AG09309 (cell line): ENCODE results near the gene SEMA4C.

Experiments used
- DNase-seq: peaks from one replicate; pipeline ENCODE4 v3.0.0-alpha.2; 2010; ENCODE audit warnings: low read depth
- H3K4me3 ChIP-seq: 2 replicates; pipeline ENCODE4 v1.5.1; 2011; ENCODE audit warnings: mild to moderate bottlenecking, low read depth, low read length, moderate library complexity; ENCODE audit not compliant: control insufficient read depth
- CTCF ChIP-seq: IDR thresholded peaks from 2 replicates; pipeline ENCODE4 v1.5.1; 2011; ENCODE audit warnings: mild to moderate bottlenecking, low read depth, low read length, inconsistent platforms; ENCODE audit not compliant: insufficient read depth, control insufficient read depth; ENCODE audit errors: missing control alignments

The SEMA4C gene

DNA sequence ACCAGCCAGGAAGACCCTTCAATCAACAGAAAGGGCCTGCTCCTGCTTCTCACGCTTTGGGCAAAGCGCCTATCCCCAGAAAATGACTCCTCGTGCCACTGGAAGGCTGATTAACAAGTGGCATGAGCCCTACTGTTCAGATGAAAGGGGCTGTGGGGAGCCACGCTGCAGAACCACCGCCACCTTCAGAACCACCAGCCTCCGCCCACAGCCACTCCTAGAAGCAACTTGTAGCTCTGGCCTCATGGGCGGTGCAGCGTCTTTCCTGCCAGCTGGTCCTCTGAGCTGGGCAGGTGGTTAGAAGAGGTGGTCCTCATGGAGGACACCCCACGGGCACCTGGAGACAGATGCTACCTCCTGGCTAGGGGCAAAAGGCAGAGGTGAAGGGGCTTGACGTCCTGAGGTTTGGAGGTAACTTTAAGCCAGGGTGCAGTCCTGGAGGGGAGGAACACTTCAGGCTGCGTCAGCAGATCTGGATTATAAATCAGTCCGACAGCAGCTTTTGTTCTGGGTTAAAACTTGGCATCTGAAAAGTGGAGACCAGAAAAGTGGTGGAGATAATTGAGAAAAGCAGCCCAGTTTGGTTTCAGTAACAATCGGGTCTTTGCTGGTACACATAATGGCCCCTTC is 861 bp upstream of the SEMA4C start:
- H3K4me3 ChIP-seq = peak overlapping the region; percentile 99
- no peak for TF ChIP-seq CTCF
- no peak for DNase-seq

- H3K4me3 ChIP-seq = peak overlapping the region; percentile 99
- DNase-seq = no peak
- no peak for TF ChIP-seq CTCF
These were observed 529 bp downstream of the SEMA4C start for GRCh38 chr2:96869281-96869821.

DNA sequence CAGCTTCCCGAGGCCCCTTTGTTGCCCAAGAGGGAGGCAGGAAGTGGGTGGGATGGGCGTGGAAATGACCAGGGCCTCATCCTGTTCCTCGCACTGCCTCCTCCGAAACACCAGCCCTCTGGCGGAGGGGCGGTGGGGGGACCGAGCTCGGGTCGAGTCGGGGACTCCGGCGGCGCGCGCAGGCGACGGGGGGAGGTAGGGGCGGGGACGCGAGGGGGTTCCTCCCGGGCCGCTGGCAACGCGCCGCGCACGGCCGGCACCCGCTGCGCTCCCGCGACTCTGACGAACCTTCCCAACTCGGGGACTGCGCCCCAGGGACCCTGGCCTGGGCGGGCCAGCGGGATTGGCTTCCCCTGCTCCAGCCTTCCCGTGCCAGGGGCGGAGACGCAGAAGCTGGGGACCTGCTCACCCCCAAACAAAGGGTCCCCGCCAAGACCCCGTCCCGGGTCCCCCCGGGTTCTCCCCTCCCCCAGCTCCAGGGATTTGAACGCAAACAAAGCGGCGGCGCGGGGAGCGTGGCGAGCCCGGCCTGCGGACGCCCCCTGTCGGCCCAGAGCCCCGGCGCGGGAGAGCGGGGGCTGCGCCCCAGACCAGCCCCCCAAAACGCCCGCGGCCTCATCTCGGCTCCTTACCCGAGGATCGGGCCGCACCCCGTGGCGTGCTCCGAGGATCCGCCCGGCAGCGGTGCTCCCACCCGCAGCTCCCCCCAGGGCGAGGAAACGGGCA is 1.2 kb downstream of the SEMA4C start:
- H3K4me3 ChIP-seq = peak overlapping the region; percentile 99
- DNase-seq = peak; percentile 62
- TF ChIP-seq CTCF = peak; percentile 38

DNA sequence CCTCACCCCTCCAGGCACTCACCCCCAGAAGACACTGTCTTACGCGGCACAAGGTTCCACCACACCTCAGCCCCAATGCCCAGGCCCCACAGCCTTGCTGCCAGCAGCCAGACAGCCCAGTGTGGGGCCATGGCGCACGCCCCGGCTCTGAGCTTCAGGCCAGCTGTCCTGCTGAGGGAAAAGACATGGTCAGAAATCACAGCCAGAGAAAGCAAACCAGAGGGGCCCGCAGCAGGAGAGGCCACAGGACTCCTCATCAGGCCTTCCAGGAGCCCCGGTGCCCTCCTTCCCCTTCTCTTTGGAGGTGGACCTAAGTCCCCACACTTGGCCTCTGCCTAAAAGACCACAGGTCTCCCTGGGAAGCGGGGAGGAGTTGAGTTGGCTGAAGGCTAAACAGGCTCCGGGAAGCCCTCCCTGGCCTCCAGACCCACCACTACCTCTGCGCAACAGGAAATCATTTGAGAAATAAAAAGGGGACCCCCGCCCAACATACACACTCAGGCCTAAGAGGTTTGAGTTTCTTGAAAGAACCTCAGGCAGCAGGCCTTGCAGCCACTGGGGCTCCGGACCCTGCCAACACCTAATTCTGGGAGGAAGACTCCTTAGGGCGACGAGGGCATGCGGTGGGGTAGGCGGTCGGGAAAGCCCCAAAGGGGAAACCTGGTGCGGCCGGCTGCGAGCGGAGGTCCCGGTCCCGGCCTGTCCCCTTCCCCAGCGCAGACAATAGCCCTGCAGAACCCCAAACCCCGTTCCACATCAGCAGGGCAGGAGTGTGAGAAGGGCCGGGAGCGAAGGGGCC is 1.9 kb downstream of the SEMA4C start:
- TF ChIP-seq CTCF = no peak
- H3K4me3 ChIP-seq = peak overlapping the region; percentile 99
- DNase-seq = no peak

DNA sequence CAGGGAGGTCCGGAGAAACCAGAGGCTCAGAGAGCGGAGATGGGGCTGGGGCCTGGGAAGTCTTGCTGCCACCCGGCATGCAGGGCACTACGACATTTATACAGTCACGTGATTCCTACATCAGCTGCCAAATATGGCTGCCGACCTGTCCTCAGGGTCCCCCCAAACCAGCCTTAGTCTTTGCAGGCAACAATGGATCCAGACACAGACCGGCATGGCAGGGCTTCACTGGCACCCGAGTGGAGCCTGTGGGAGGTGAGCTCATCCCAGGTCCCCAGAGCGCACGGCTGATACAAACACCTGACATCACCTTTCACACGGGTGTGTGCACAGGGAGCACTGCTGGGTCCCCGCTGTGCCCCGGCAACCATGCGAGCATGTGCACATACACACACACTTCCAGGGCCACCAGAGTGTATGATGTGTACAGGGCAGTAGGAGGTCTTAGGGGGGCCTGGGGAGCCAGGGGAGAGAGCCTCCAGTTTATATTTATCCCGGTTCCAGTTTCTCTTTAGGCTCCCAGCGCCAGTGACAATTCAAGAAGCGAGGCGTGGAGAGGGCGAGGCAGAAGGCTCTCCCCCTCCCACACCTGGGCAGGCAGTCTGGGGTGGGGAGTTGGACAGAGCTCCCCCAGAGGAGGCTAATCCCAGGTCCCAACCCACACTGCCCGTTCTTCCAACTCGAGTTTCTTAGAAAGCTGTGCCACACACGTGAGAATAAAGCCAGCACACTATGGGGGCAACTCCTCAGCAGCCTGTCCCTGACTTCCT is 2.7 kb downstream of the SEMA4C start:
- H3K4me3 ChIP-seq = peak overlapping the region; percentile 99
- no peak for DNase-seq
- no peak for TF ChIP-seq CTCF

GRCh38 chr2:96866586-96866985 is 3.3 kb downstream of the SEMA4C start:
- no peak overlapping the region for H3K4me3 ChIP-seq
- no peak for TF ChIP-seq CTCF
- no peak for DNase-seq
